Measurements from ENCODE around the gene CYP2A13.
"Not testable (repeated sequence)": the region's sequence is repeated elsewhere in the genome, so short reads cannot be mapped to it uniquely, and the experiment has no call there.

CYP2A13 gene

DNA sequence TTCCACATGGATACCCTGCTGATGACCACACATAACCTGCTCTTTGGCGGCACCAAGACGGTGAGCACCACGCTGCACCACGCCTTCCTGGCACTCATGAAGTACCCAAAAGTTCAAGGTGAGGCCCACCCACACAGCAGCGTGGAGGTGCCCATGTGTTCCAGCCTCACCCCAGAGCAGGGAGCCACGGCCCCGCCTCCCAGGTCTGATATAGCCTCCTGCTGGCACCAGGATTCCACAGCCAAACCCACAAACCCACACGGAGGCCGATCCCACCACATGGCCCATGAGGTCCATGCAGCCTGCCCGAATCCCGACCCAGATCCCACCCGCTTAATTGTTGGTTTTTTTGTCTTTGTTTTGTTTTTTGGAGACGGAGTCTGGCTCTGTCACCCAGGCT, 34.6 kb downstream of the CYP2A13 start:
- not testable (repeated sequence) for DNase-seq

GRCh38 chr19:41123716-41124294, 35.6 kb downstream of the CYP2A13 start:
- no peak for DNase-seq

DNA sequence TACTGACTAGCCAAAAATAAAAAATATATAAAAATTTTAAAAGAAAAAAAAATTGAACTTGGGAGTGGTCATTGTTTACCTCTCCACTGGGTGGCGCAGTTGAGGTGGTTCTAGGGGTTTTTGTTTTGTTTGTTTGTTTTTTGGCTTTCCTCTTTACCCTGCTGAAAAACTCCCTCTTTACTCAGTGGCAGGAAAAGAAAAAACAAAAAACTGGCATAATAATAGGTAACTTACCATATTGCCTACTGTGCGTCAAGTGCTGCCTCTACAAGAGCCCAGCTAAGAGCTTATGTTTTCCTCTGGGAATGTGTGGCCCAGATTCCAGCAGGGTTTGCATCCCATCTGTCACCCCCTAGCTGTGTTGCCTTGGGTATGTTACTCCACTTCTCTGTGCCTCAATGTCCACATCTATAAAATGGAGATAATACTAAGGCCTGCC, 38.5 kb downstream of the CYP2A13 start:
- peak; percentile 58 for DNase-seq

- not testable (repeated sequence) for DNase-seq
Observed at GRCh38 chr19:41127362-41127761, 39.1 kb downstream of the CYP2A13 start.

DNA sequence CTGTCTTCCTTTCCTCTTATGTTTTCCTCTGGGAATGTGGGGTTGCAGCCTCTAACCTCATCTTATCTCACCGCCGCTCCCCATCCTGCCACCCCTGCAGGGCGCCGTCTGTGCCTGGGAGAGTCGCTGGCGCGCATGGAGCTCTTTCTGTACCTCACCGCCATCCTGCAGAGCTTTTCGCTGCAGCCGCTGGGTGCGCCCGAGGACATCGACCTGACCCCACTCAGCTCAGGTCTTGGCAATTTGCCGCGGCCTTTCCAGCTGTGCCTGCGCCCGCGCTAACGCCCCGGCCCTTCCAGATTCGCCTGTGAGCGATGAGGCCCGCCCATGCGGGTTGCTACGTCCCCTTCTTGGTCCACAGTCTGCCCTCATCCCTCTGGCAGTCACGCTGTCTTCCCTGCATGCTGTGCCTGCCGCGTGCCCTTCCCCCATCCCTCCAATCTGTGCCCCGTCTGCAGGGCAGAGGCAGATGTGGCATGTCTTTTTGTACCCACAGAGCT, 39.6 kb downstream of the CYP2A13 start:
- peak; percentile 80 for DNase-seq

GRCh38 chr19:41128692-41129091, 40.4 kb downstream of the CYP2A13 start:
- no peak for DNase-seq

GRCh38 chr19:41131186-41131585, 42.9 kb downstream of the CYP2A13 start:
- DNase-seq, result no peak

DNA sequence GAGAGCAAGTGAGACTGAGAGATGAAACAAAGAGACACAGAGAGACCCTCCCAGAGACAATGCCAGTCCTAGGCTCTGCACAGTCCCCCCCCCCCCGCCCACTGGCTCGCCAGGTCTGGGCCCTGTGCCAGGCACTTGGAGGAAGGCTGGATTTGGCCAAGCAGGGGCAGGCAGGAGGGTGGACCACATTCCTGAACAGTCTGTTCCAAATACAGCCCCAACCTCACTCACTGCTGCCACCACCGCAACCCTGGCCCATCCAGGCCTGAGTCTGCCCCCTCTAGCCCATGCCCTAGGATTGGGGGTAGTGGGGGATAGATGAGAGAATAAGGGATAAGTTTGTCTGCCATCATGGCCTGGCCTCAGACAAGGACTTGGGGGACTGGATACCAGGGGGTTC, 45.0 kb downstream of the CYP2A13 start:
- no peak for DNase-seq

DNA sequence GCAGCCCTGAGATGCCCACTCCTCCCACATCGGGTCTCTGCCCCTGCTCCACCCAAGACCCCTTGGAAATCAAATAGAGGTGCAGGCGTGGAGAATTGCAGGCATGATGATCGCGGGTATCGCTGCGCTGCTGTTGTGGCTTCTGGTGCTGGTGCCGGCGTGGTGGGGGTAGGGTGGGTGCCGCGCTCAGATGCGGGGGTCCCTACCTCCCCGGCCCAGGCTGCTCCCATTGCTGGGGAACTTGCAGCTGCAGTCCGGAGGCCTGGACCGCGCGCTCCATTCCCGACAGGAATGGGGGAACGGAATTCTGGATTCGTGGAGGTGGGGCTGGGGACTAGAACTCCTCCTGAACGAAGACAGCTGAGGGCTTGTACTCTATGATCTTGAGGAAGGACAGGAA, 46.4 kb downstream of the CYP2A13 start:
- no peak for DNase-seq

GRCh38 chr19:41135390-41136384, 47.4 kb downstream of the CYP2A13 start:
- peak; percentile 50 for DNase-seq

DNA sequence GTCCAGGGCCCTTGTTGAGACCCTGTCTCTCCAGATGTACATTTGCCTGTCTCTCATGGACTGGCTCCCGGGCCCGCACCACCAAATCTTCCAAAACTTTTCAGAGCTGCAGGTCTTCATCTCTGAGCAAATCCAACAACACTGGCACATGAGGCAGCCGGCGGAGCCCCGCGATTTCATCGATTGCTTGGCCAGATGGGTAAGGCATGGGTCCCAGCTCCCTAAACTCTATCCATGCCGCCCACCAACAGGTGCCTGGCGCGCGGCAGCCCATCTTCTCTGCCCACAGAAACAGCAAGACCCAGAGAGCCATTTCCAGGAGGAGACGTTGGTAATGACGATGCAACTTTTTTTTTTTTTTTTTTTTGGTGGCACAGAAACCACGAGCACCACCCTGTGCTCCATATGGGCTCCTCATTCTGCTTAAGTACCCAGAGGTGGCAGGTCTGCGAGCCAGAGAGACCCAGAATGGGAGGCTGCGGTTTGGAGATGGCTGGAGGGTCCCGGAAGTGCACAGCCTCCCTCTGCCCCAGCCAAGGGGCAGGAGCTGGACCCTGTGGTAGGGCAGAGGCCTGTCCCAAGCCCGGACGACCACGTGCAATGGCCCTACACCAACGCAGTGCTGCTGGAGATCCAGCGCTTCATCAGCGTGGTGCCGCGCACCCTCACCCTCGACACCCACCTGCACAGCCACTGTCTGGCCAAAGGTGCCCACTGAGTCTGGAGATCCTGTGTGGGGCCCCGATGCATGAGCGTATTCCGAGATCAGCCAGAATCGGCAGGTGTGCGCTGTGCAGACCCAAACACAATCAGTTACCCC, 48.6 kb downstream of the CYP2A13 start:
- DNase-seq, result peak; percentile 55

DNA sequence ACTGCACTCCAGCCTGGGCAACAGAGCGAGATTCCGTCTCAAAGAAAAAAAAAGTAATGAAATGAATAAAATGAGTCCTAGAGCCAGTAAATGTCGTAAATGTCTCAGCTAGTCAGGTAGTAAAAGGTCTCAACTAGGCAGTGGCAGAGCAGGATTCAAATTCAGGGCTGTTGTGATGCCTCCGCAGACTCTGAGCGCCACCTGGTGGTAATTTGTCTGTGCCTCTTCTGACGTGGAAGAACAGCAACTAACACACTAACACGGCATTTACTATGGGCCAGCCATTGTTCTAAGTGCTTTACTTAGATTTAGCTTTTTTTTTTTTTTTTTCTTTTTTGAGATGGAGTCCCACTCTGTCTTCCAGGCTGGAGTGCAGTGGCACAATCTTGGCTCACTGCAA, 56.2 kb downstream of the CYP2A13 start:
- peak; percentile 94 for DNase-seq

All from hematopoietic multipotent progenitor cell treated with erythropoietin and hydrocortisone succinate and interleukin-3 and kit ligand, for 6 days (in vitro differentiated cells).